Hematopoietic multipotent progenitor cell treated with erythropoietin and hydrocortisone succinate and interleukin-3 and kit ligand, for 4 days (in vitro differentiated cells): ENCODE data around the gene RB1.
"Not testable (repeated sequence)": the region's sequence is repeated elsewhere in the genome, so short reads cannot be mapped to it uniquely, and the experiment has no call there.

Experiments used
- DNase-seq: peaks from one replicate; pipeline ENCODE4 v3.0.0-alpha.2; 2015

Gene RB1

DNA sequence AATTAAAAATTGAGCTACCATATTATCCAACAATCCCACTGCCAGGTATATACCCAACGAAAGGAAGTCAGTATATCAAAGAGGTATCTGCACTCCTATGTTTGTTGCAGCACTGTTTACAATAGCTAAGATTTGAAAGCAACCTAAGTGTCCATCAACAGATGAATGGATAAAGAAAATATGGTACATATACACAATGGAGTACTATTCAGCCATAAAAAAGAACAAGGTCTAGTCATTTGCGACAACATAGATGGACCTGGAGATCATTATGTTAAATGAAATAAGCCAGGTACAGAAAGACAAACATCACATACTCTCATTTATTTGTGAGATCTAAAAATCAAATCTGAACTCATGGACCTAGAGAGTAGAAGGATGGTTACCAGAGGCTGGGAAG lies 52.0 kb downstream of the RB1 start:
- DNase-seq = not testable (repeated sequence)

DNA sequence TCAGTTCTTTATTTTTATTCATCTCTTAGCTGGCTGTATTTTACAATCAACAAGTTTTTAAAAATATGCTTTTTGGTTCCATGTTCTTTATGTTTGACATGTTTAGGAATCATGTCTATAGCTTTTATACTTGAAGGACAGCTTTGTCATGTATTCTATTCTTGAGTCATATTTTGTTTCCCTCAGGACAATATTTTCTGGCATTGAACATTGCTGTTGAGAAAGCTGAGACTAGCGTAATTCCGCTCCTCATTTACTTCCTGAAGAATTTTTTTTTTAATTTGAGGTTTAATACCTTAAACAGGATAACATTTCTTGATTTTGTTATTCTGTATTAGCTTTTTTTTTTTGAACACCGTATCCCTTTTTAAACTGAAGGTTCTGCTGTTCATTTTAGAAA lies 53.2 kb downstream of the RB1 start:
- no peak for DNase-seq

- DNase-seq = no peak
These were observed 66.4 kb downstream of the RB1 start for GRCh38 chr13:48369988-48370387.

DNA sequence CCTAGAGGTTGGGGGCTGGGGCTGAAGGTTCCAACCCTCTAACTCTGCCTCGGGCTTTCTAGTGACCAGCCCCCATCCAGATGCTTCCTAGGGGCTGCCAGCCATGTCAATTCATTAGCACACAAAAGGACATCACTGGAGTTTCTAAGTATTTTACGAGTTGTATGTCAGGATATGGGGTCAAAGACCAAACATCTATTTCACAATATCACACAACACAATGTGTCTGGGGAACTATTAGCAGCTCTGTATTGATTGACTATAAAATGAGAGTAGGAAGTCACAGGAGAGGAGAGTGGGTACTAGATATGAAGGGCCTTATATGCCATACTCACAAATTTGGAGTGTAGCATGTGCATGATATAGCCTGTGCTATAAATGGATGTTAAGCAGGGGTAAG lies 67.3 kb downstream of the RB1 start:
- DNase-seq = no peak

DNA sequence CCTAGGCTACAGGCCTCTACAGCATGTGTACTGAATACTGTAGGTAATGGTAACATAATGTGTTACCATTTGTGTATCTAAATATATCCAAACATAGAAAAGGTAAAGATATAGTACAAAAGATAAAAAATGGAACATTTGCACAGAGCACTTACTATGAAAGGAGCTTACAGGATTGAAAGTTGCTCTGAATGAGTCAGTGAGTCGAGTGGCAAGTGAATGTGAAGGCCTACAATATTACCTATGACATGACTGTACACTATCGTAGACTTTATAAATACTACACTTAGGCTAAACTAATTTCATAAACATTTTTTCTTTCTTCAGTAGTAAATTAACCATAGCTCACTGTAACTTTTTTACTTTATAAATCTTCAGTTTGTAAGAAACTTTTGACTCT lies 74.3 kb downstream of the RB1 start:
- no peak for DNase-seq

DNA sequence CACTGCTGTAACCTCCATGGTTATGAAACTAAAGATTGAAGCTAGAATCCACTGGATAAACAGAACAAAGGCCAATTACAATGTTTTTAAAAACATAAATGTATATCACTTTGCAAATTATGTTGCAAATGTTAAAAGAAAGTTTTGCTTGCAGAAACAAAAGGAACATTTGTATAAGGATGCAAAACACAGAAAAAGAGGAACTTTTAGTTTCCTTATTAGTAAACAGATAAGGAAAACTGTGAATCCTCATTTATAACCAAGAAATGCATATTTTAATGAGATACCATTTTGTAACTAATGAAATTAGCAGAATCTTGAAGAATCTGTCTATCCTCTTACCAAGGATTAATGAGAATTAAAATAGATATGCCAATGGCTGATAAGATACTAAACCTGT lies 77.0 kb downstream of the RB1 start:
- DNase-seq = no peak

DNA sequence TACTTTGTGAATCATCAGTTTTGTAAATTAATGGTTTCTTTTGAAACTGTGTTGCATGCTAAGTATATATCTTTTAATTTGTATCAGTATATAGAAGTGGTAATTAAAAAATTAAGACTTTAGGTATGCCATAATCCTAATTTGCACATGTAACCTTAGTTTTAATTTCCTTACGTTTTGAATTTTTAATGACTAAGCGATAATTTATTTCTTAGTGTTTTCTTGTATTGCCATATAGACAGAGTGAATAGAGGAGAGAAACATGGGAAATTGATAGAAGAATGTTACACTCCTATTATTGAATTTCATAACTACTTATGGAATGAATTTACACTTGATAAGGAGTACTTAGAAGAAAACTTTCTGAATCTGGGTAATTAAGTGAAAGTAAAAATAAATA lies 79.8 kb downstream of the RB1 start:
- no peak for DNase-seq

DNA sequence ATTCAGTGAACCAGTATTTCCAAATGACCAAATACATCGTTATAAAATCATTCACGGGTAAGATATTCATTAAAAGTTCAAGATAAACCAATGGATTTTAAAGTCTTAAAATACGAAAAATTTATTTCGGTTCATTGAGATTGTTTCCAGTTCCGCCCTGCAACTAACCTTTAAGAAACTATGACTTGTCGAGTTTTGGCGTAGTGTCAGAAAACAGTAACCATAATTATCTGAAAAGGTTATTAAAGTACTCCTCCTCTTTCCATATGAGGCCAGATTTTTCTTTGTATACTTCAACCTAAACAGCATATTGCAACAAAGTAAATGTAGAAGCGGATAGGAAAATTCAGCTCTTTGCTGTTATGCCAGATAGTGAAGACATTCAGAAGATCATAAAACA lies 83.3 kb downstream of the RB1 start:
- DNase-seq = no peak

DNA sequence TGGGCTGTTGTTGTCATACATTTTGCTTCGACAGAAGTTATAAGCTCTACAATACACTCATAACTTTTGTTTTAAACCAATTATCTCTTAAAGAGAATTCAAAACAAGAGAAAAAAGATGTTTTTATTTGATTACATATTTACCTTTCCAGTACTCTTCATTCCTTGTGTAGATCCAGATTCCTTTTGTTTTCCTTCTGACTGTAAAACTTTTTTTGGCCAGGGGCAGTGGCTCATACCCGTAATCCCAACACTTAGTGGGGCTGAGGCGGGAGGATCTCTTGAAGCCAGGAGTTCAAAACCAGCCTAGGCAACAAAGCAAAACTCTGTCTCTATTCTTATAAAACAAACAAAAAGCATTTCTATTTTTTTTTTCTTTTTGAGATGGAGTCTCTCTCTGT lies 87.7 kb downstream of the RB1 start:
- no peak for DNase-seq

DNA sequence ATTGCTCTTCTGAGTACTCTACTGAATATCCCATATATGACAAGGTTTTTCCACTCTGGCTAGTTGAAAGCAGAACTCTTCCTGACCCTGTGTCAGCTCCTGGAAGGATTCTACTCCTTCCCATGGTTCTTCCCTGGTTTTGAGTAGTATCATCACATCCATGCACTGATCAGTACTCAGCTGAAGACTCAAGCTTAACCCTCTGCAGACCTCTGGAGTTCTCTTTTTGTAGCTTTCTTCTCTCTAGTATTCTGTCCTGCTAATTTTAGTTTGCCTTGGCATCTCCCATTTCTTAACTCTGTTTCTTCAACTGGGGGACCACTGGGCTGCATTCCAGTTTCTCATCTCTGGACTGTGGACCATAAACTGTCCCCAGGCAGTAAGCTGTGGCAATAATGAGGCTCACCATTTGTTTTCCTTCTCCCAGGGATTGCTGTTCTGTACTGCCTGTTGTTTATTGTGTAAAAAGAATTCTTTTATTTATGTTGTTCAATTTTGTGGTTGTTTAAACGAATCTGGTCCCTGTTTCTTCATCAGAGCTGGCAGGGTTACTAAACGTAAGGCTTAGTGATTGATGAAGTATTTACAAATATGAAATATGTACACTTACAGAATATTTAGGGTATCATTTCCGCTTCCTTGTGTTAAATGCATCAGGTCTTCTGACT lies 89.6 kb downstream of the RB1 start:
- DNase-seq = no peak

- peak; percentile 13 for DNase-seq
These were observed 90.1 kb downstream of the RB1 start for GRCh38 chr13:48393698-48394085.

- peak; percentile 8 for DNase-seq
These were observed 94.2 kb downstream of the RB1 start for GRCh38 chr13:48397744-48398143.

DNA sequence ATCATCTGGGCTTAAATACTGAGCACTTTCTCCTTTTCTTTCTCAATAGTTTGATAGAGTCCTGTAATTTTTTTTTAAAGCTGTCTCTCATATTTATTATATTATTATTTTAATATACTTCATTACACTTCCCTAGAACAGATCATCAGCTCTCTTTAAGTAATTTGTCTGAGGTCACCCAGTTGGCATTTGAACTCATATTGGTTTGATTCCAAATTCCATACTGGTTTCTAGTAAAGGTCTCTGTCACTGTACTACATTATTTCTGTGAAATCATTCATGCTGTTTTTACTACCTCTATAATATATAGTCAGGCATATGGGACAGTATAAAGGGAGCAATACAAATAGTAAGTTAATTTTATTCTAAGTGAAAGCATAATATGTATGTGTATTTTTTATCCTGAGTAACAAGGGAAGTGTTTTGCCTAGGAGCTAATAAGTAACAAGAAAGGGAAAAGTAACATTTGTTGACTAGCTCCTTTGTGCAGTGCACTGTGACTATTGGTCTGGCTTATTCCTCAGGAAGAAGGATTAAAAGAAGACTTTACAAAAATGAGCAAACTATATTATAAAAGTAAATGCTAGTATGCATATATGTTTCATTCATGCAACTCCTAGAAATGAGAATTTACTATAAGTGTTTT lies 95.0 kb downstream of the RB1 start:
- DNase-seq = no peak

DNA sequence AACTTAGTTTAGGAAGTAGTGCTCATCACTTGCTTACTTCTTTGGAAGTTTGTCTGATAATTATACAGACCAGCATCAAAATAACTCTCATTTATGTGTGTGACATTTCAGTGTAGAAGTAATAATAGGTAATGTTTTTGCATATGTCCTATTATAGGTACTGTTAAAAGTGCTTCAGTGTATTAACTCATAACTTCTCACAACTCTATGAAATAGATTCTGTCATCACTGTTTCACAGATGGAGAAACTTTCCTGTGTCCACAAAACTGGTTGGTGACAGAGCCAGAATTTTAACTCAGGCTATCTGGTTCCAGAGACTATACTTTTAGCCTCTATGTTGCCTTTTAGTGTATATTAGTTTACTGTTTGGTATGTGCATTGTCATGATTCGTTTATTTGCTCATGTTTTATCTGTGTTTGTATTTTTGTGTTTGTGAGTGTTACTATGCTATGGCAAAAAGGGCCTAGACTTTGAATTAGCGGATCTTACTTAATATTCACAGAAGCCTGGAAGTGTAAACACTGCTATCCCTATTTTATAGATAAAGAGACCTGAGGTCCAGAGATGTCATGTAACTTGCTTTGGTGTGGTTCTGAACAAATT lies 96.6 kb downstream of the RB1 start:
- DNase-seq = no peak

DNA sequence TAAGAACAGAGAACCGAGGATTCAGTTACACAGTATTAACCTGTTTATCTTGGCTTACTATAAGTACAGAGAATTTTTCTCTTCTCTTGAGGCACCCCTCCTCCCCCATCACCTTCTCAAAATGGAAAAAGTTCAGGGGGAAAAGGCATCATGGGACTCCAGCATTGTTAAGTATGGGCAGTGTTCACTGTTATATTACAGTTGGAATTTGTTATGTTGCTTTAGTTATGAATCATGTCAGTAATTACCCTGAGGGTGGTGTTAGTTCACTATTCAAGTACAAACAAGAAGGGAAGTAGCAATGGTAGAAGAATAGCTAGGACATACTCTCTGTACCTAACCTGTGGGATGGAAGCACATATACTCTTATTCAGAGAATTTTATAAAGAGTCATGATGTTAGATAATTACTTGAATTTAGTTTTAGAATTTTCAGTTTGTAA lies 97.3 kb downstream of the RB1 start:
- DNase-seq = peak; percentile 58

- DNase-seq = peak; percentile 51
These were observed 97.9 kb downstream of the RB1 start for GRCh38 chr13:48401480-48401879.

DNA sequence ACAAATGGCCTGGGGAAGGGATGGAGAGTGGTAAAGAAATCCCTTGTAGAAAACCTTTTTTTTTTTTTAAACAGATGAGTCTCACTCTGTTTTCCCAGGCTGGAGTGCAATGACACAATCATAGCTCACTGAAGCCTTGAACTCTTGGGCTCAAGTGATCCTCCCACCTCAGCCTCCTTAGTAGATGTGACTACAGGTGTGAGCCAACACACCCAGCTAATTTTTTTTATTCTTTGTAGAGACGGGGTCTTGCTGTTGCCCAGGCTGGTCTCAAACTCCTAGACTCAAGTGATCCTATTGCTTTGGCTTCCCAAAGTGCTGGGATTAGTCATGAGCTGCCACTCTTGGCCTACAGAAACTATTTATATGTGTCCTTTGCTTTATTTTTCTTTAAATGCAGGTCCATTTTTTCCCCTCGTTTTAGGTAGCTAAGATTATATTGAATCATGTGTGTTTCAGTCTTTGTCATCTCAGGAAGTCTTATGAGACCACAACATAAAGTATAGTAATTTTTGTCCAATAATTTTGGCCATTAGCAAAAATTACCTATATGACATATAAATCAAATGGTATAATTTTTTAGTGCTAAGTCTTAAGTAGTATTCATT lies 98.9 kb downstream of the RB1 start:
- no peak for DNase-seq

DNA sequence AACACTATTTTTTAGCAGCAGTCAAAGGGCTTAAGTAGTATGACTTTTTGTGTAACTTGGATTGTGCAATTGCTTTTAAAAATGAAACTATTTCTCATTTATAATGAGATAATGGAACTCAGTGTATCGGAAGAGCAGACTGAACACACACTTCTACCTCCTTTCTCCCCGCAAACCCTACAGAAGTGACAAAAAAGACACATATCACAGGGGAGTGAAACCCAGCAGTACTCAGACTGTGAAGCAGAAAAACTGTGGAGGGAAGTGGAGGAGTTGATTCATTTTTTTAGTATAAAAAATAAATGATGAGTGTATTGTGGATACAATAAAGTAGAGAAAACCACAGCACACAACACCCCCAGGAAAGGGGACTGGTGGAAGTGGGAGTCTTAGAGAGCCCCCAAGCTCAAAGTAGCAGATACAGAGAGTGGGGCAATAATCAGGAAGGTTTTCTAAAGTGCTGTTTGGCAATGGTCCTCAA lies 99.6 kb downstream of the RB1 start:
- DNase-seq = peak; percentile 51

DNA sequence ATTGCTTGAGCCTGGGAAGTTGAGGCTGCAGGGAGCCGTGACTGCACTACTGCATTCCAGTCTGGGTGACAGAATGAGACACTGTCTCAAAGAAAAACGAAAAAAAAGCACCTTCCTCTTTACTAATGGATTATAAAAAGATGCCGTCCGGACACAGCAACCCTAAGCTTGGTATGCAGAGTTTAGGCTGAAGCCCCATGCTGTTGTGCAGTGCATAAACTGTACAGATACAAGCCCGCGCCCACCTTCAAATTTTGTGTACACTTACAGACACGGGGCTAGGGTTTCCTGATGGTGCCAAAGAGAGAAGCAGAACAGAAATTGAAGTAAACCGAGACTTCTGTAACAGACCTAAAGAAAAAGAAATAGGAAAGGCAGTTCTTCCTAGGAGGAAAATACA lies 100.4 kb downstream of the RB1 start:
- no peak for DNase-seq

DNA sequence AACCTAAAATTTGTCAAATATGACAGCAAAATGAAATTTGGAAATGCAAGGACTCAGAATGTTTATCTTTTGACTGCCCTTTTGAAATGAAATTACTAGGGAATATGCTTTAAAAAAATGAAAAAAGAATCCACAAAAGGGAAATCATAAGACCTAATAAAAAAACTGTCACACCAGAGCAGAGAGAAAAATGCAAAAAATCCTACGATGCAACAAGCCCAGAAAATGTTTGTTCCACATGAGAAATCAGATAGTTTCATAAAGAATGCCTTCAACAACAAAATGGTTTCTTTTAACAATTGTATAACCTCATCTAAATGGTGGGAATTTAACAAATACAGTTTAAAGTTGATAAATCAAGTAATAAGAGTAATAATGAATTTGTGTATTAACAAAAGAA lies 101.4 kb downstream of the RB1 start:
- DNase-seq = no peak

DNA sequence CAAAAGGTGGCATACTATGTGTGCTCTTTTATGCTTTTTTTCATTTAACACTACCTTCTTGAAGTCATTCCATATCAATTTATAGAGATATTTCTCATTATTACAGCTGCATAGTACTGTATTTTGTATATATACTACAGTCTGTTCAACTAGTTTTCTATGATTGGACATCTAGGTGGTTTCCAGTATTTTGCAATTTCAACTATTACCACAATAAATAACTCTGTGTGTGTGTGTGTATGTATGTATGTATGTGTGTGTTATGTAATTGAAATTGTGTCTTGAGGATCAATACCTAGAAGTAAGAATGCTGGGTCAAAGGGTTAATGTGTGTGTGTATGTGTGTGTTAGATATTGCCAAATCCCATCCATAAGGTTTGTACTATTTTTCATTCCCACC lies 102.3 kb downstream of the RB1 start:
- DNase-seq = no peak

DNA sequence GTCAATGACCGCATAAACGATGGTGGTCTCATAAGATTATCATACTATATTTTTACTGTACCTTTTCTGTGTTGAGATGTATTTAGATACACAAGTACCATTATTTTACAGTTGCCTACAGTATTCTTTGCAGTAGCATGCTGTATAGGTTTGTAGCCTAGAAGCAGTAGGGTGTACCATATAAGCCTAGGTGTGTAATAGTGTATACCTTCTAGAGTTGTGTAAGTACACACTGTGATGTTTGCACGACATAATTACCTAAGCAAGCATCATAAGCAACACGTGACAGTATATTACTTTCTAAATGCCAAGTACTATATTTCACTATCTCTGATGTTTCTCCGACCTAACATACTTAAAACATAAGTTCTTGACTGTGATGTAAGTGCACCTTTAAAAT lies 106.6 kb downstream of the RB1 start:
- no peak for DNase-seq

GRCh38 chr13:48411147-48411794 lies 107.7 kb downstream of the RB1 start:
- no peak for DNase-seq
